ENCODE data around the gene RALY. TPM values are rescaled to one million over a fixed set of nuclear protein-coding genes. Genes with fewer than 3 reads are reported as not detected.

The RALY gene
- total RNA-seq, 4 donors from 2014 or later = 23.2 to 101 (median 87.5) TPM

GRCh38 chr20:33992145-33992922 is 1.4 kb upstream of the RALY start:
- peak overlapping the region; percentile 54 to 90 for H3K4me3 ChIP-seq
- H3K36me3 ChIP-seq = no peaks in the 10 kb centered on the region
- H3K4me1 ChIP-seq = peaks cover 6 to 14% of the 10 kb centered on the region in 2 donors
- H3K27ac ChIP-seq = peak overlapping the region; percentile 84 to 91
- no peak for DNase-seq
- intact Hi-C loops (cut with DNase I; ENCODE audit: low total_unique reads) = no loop called here
- TF ChIP-seq POLR2A (IDR thresholded peaks at IDR 0.05) (no peak), CTCF (IDR thresholded peaks at IDR 0.05) (no peak)
- H3K27me3 ChIP-seq = no peaks in the 10 kb centered on the region
- H3K9me3 ChIP-seq = no peaks in the 10 kb centered on the region

- intact Hi-C loops (cut with DNase I; ENCODE audit: low total_unique reads) = no loop called here
- Histone ChIP-seq H3K36me3 (no peaks in the 10 kb centered on the region), H3K9me3 (no peaks in the 10 kb centered on the region), H3K27me3 (no peaks in the 10 kb centered on the region), H3K4me1 (peaks cover 6 to 14% of the 10 kb centered on the region in 2 donors), H3K4me3 (peak overlapping the region; percentile 73 to 90), H3K27ac (peak overlapping the region; percentile 91 to 94)
- DNase-seq = peak; percentile 100
- TF ChIP-seq POLR2A (IDR thresholded peaks at IDR 0.05) (peak; percentile 58 to 75), CTCF (IDR thresholded peaks at IDR 0.05) (no peak)
Measured at GRCh38 chr20:33992923-33993575, 662 bp upstream of the RALY start.

GRCh38 chr20:33994222-33994913 is 657 bp downstream of the RALY start:
- intact Hi-C loops (cut with DNase I; ENCODE audit: low total_unique reads) = no loop called here
- TF ChIP-seq POLR2A (IDR thresholded peaks at IDR 0.05) (peak in 1 of 2 donors; percentile 5), CTCF (IDR thresholded peaks at IDR 0.05) (no peak)
- Histone ChIP-seq H3K27me3 (no peaks in the 10 kb centered on the region), H3K4me3 (peak overlapping the region; percentile 73 to 90), H3K4me1 (peaks cover 6 to 14% of the 10 kb centered on the region in 2 donors), H3K36me3 (no peaks in the 10 kb centered on the region), H3K9me3 (no peaks in the 10 kb centered on the region), H3K27ac (peak overlapping the region; percentile 91 to 94)
- DNase-seq = peak; percentile 70 to 81

GRCh38 chr20:33995053-33995831 is 1.5 kb downstream of the RALY start:
- intact Hi-C loops (cut with DNase I; ENCODE audit: low total_unique reads) = no loop called here
- Histone ChIP-seq H3K27me3 (no peaks in the 10 kb centered on the region), H3K27ac (peak overlapping the region; percentile 91 to 94), H3K36me3 (no peaks in the 10 kb centered on the region), H3K4me3 (peak overlapping the region; percentile 73 to 90), H3K4me1 (peaks cover 10 to 14% of the 10 kb centered on the region in 2 donors), H3K9me3 (no peaks in the 10 kb centered on the region)
- TF ChIP-seq CTCF (IDR thresholded peaks at IDR 0.05) (no peak), POLR2A (IDR thresholded peaks at IDR 0.05) (no peak)
- DNase-seq = no peak

Data from uterus (tissue), 4 donors.